EL (cell line): Measurements from ENCODE around the gene CAPG.

Experiments used
- DNase-seq: peaks from one replicate; pipeline ENCODE4 v3.0.0-alpha.2; 2016

CAPG gene

DNA sequence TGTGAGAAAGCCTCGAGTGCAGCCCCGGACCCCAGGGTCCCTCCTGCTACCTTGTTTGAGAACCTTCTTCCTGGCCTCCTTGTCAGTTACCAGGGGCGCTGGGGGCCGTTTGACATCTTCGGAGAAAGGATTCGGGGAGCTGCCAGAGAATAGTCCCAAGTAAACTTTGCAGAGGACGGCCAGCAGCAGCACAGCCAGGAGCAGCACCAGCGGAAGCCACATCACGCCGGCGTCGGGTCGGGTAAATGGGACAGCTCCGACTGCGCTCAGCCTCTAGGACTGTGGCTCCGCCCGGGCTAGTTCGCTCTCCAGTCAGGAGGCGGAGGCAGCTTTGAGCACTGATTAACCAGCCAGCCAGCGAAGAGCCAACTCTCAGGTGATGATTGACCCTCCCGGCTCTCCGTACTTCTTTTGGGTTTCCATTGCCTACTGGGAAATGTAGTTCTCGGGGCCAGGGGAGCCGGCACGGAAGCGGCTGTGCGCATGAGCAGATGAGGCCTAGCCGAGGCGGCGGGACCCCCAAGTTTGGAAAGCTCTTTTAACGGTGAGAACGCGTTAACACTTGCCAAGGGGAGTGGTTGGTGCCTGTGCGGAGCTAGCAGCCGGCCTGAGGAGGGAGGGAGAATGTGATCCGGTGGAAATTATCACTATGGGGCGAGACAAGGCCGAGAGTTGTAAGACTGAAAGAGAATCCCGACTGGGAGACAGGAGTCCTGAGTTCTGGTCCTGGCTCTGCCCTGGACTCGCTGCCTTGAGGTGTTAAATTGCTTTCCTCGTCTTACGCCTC, 55.7 kb downstream of the CAPG start, which contains the start of the genes ELMOD3 and RETSAT:
Gene ELMOD3 (plus strand): TSS at position 484 of the 787 bp plus-strand sequence. CDS start 2,430 bp downstream, outside the sequence.
Gene RETSAT (minus strand): TSS at position 243 of the 787 bp plus-strand sequence. CDS start 21 bp downstream, at position 222.
- DNase-seq, result peak; percentile 99

DNA sequence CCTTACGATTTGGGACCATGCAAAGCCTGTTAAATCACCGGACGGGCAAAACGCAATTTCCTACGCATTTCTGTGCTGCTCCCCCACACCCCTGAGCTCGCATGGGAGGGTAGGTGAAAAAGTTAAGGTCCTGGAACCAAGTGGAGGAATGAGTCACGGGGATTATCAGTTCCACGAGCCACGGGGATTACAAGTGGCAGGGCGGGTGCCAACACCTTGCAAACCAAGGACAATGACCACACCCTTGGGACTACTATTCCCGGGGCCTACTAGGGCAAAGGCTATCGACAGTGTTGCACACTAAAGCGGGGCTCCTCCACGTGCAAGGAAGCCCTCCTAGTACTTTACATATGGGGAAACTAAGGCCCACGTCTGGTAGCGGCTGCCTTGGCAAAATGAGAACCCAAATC, 56.3 kb downstream of the CAPG start:
- DNase-seq, result peak; percentile 48

DNA sequence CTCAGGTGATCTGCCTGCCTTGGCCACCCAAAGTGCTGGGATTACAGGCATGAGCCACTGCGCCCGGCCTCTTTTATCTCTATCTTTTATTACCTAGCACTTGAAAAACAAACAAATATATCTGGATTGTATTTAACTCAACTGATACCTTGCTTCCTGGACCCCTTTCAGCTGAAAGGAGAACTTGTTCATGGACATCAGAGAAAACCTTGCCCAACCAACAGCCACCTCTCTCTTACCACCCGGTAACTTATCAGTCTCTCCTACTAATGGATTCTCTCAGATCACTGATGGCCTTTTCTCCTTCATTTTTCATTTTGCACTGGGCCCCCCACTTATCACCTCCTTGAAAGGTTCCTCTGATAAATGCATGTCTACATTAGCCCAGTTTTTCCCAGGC, 62.6 kb downstream of the CAPG start:
- no peak for DNase-seq
